Neuronal stem cell (in vitro differentiated cells): ENCODE data around the gene SPATC1L.

Source experiments
- DNase-seq: peaks from one replicate; pipeline ENCODE4 v3.0.0-alpha.2; 2013; ENCODE audit warnings: low spot score
- H2AFZ ChIP-seq: one replicate; pipeline ENCODE4 v1.6.1; 2013; ENCODE audit warnings: mild to moderate bottlenecking, low read length, inconsistent platforms
- H2AK5ac ChIP-seq: 2 replicates; pipeline ENCODE4 v1.6.1; 2013; ENCODE audit warnings: low read depth, mild to moderate bottlenecking, inconsistent platforms, low read length, moderate library complexity, mixed read lengths
- H2BK120ac ChIP-seq: 2 replicates; pipeline ENCODE4 v1.6.1; 2013; ENCODE audit warnings: low read depth, mild to moderate bottlenecking, inconsistent platforms, low read length, moderate library complexity, mixed read lengths
- H2BK12ac ChIP-seq: one replicate; pipeline ENCODE4 v1.6.1; 2013; ENCODE audit warnings: low read length, inconsistent platforms
- H2BK15ac ChIP-seq: 2 replicates; pipeline ENCODE4 v1.6.1; 2013; ENCODE audit warnings: mild to moderate bottlenecking, low read length, inconsistent platforms, mixed read lengths
- H2BK5ac ChIP-seq: one replicate; pipeline ENCODE4 v1.6.1; 2013; ENCODE audit warnings: inconsistent platforms, mild to moderate bottlenecking, low read length, moderate library complexity
- H3K14ac ChIP-seq: one replicate; pipeline ENCODE4 v1.6.1; 2013; ENCODE audit warnings: low read length, inconsistent platforms
- H3K18ac ChIP-seq: 2 replicates; pipeline ENCODE4 v1.6.1; 2013; ENCODE audit warnings: low read length, inconsistent platforms
- H3K23ac ChIP-seq: 2 replicates; pipeline ENCODE4 v1.6.1; 2013; ENCODE audit warnings: low read depth, mild to moderate bottlenecking, mixed read lengths, low read length, inconsistent platforms; ENCODE audit not compliant: poor library complexity
- H3K27ac ChIP-seq: replicated peaks from 3 replicates; pipeline ENCODE4 v1.5.1; 2013; ENCODE audit warnings: low read length, inconsistent platforms
- H3K27me3 ChIP-seq, 3 experiments: 2 replicates each; pipeline ENCODE4 v1.6.1; 2013; ENCODE audit warnings: low read length in 3 of 3, mild to moderate bottlenecking in 2 of 3, inconsistent platforms in 1 of 3, low read depth in 1 of 3, mixed read lengths in 1 of 3, moderate library complexity in 1 of 3; ENCODE audit not compliant: control insufficient read depth in 3 of 3, insufficient read depth in 3 of 3
- H3K36me3 ChIP-seq, 2 donors: replicated peaks in 1 of 2; 2 replicates each; pipeline ENCODE4 v1.6.1; 2013; ENCODE audit warnings: low read length in 2 of 2; ENCODE audit not compliant: control insufficient read depth in 2 of 2, insufficient read depth in 2 of 2
- H3K4ac ChIP-seq: 2 replicates; pipeline ENCODE4 v1.6.1; 2013; ENCODE audit warnings: inconsistent platforms, mild to moderate bottlenecking, low read length, moderate library complexity
- H3K4me1 ChIP-seq, 2 donors: 1 replicate in 1 of 2; 2 replicates in 1 of 2; pipeline ENCODE4 v1.6.1; 2013; ENCODE audit warnings: low read length in 2 of 2, low read depth in 1 of 2; ENCODE audit not compliant: control insufficient read depth in 2 of 2, insufficient read depth in 1 of 2
- H3K4me2 ChIP-seq: one replicate; pipeline ENCODE4 v1.6.1; 2013; ENCODE audit warnings: mild to moderate bottlenecking, low read length, inconsistent platforms; ENCODE audit not compliant: insufficient read depth, poor library complexity, severe bottlenecking
- H3K4me3 ChIP-seq, 2 donors: 2 replicates each; pipeline ENCODE4 v1.5.1; 2013; ENCODE audit warnings: low read length in 2 of 2, mild to moderate bottlenecking in 2 of 2, inconsistent platforms in 1 of 2, moderate library complexity in 1 of 2
- H3K79me1 ChIP-seq: one replicate; pipeline ENCODE4 v1.6.1; 2013; ENCODE audit warnings: low read depth, mild to moderate bottlenecking, inconsistent platforms, low read length, moderate library complexity
- H3K9ac ChIP-seq: one replicate; pipeline ENCODE4 v1.6.1; 2013; ENCODE audit warnings: mild to moderate bottlenecking, low read depth, low read length, inconsistent platforms; ENCODE audit not compliant: poor library complexity
- H3K9me3 ChIP-seq, 2 donors: replicated peaks in 1 of 2; 2 replicates each; pipeline versions ENCODE3 to v1.6.1; 2013; ENCODE audit warnings: low read length in 2 of 2, mild to moderate bottlenecking in 2 of 2, inconsistent platforms in 1 of 2, low read depth in 1 of 2, mixed read lengths in 1 of 2, moderate library complexity in 1 of 2; ENCODE audit not compliant: control insufficient read depth in 2 of 2, insufficient read depth in 1 of 2
- H4K8ac ChIP-seq: one replicate; pipeline ENCODE4 v1.6.1; 2013; ENCODE audit warnings: low read depth, mild to moderate bottlenecking, inconsistent platforms, low read length, moderate library complexity
- H4K91ac ChIP-seq: one replicate; pipeline ENCODE4 v1.6.1; 2013; ENCODE audit warnings: low read length, low read depth, mild to moderate bottlenecking, inconsistent platforms; ENCODE audit not compliant: poor library complexity
- WGBS, 2 donors: extraction: QIAGEN DNeasy Blood & Tissue Kit; methylation state at CpG; one replicate each; pipeline ENCODE4 v1.1.7; 2013; ENCODE audit warnings: missing lambda C conversion rate in 2 of 2, mixed read lengths in 1 of 2; ENCODE audit not compliant: insufficient read length in 2 of 2, insufficient replicate concordance in 1 of 2; ENCODE audit errors: extremely low coverage in 2 of 2; 5-methylcytosine and 5-hydroxymethylcytosine counted together

The SPATC1L gene

GRCh38 chr21:46128106-46128932 is 55.9 kb downstream of the SPATC1L start:
- WGBS, 2 donors, result no CpG with 5 or more reads among the region's 23 CpGs
- Histone ChIP-seq H3K4ac (no peak overlapping the region), H3K23ac (peak overlapping the region; percentile 89), H3K27me3 (no peaks in the 10 kb centered on the region), H3K14ac (peak overlapping the region; percentile 71), H3K4me1 (peaks cover 0 to 9% of the 10 kb centered on the region in 2 donors), H2BK5ac (peak overlapping the region; percentile 6), H2BK12ac (no peak overlapping the region), H3K4me2 (no peak overlapping the region), H3K36me3 (no peaks in the 10 kb centered on the region), H3K4me3 (no peak overlapping the region), H2AK5ac (peak overlapping the region; percentile 93), H4K8ac (no peak overlapping the region), H2BK120ac (no peak overlapping the region), H3K79me1 (no peaks in the 10 kb centered on the region), H4K91ac (no peak overlapping the region), H3K9me3 (no peaks in the 10 kb centered on the region), H2AFZ (no peak overlapping the region), H2BK15ac (peak overlapping the region; percentile 95), H3K27ac (no peak overlapping the region), H3K18ac (peak overlapping the region; percentile 87), H3K9ac (no peak overlapping the region)
- no peak for DNase-seq

GRCh38 chr21:46127239-46128105 is 56.8 kb downstream of the SPATC1L start:
- Histone ChIP-seq H3K9ac (peak overlapping the region; percentile 21), H3K9me3 (no peaks in the 10 kb centered on the region), H3K4ac (no peak overlapping the region), H3K23ac (peak overlapping the region; percentile 89), H4K91ac (no peak overlapping the region), H2BK12ac (no peak overlapping the region), H3K27me3 (no peaks in the 10 kb centered on the region), H3K4me2 (no peak overlapping the region), H3K18ac (peak overlapping the region; percentile 51), H3K14ac (peak overlapping the region; percentile 71), H2BK5ac (peak overlapping the region; percentile 6), H3K79me1 (no peaks in the 10 kb centered on the region), H2BK15ac (no peak overlapping the region), H3K27ac (no peak overlapping the region), H2BK120ac (no peak overlapping the region), H3K4me3 (no peak overlapping the region), H3K36me3 (no peaks in the 10 kb centered on the region), H2AK5ac (peak overlapping the region; percentile 68), H4K8ac (peak overlapping the region; percentile 30), H3K4me1 (peaks cover 0 to 9% of the 10 kb centered on the region in 2 donors), H2AFZ (no peak overlapping the region)
- WGBS, 2 donors, result no CpG with 5 or more reads among the region's 40 CpGs
- no peak for DNase-seq

GRCh38 chr21:46126309-46127238 is 57.7 kb downstream of the SPATC1L start:
- Histone ChIP-seq H3K4me2 (no peak overlapping the region), H3K4me1 (peaks cover 0 to 9% of the 10 kb centered on the region in 2 donors), H3K27ac (no peak overlapping the region), H3K9ac (peak overlapping the region; percentile 60), H4K91ac (no peak overlapping the region), H4K8ac (peak overlapping the region; percentile 17), H3K18ac (peak overlapping the region; percentile 74), H3K23ac (peak overlapping the region; percentile 68), H3K36me3 (no peaks in the 10 kb centered on the region), H3K27me3 (no peaks in the 10 kb centered on the region), H2BK5ac (peak overlapping the region; percentile 6), H2BK120ac (no peak overlapping the region), H2AFZ (no peak overlapping the region), H3K9me3 (no peaks in the 10 kb centered on the region), H2BK15ac (no peak overlapping the region), H3K4me3 (no peak overlapping the region), H3K79me1 (no peaks in the 10 kb centered on the region), H2AK5ac (no peak overlapping the region), H3K14ac (peak overlapping the region; percentile 8), H2BK12ac (peak overlapping the region; percentile 6), H3K4ac (no peak overlapping the region)
- no CpG with 5 or more reads among the region's 32 CpGs for WGBS, 2 donors
- no peak for DNase-seq
